IMR-90 (cell line): ENCODE data around the gene TMSB10. TPM values are rescaled to one million over a fixed set of nuclear protein-coding genes. Genes with fewer than 3 reads are reported as not detected.

Experiments used
- ATAC-seq: fragments of 200-7000 bp; cut with Tn5 transposase; 2 replicates; pipeline ENCODE4 v1.9.1; 2020; ENCODE audit warnings: low read depth, mild to moderate bottlenecking, moderate library complexity
- BruUV-seq: library from RNA; stranded (reverse); fragments of 400-500 nt; replicated peaks from 2 replicates; lab custom pipeline; 2021; lab: Mats Ljungman, UMichigan
- CTCF ChIA-PET: fragments of 300-600 bp; formaldehyde crosslinking; extraction: SDS; loops from one replicate; lab custom pipeline; 2021; ENCODE audit warnings: antibody characterized with exemption; lab: Yijun Ruan, JAX
- POLR2A ChIA-PET: fragments of 300-600 bp; sonication (Branson Sonifier 250); formaldehyde crosslinking; loops from one replicate; lab custom pipeline; 2022; ENCODE audit warnings: antibody characterized with exemption; ENCODE audit not compliant: unreplicated experiment; lab: Charles Lee
- DNase-seq: peaks from one replicate; pipeline ENCODE4 v3.0.0; 2013
- H2AFZ ChIP-seq: replicated peaks from 2 replicates; pipeline ENCODE3; 2013; ENCODE audit warnings: low read length, mild to moderate bottlenecking; ENCODE audit not compliant: poor library complexity
- H2AK5ac ChIP-seq: 2 replicates; pipeline ENCODE4 v1.6.1; 2013; ENCODE audit warnings: low read depth, low read length, inconsistent platforms
- H2AK9ac ChIP-seq: replicated peaks from 2 replicates; pipeline ENCODE3; 2013; ENCODE audit warnings: mild to moderate bottlenecking, low read depth, low read length, moderate library complexity; ENCODE audit not compliant: poor library complexity
- H2BK120ac ChIP-seq: 2 replicates; pipeline ENCODE4 v1.6.1; 2013; ENCODE audit warnings: low read depth, low read length, inconsistent platforms
- H2BK15ac ChIP-seq: 3 replicates; pipeline ENCODE4 v1.6.1; 2013; ENCODE audit warnings: low read depth, low read length, inconsistent platforms
- H2BK20ac ChIP-seq: 2 replicates; pipeline ENCODE4 v1.6.1; 2013; ENCODE audit warnings: low read depth, mild to moderate bottlenecking, inconsistent platforms, low read length, moderate library complexity
- H2BK5ac ChIP-seq: 2 replicates; pipeline ENCODE4 v1.6.1; 2013; ENCODE audit warnings: mild to moderate bottlenecking, low read depth, low read length, inconsistent platforms; ENCODE audit not compliant: poor library complexity, severe bottlenecking
- H3K14ac ChIP-seq: replicated peaks from 2 replicates; pipeline ENCODE4 v1.6.1; 2013; ENCODE audit warnings: low read depth, low read length, inconsistent platforms
- H3K18ac ChIP-seq: 2 replicates; pipeline ENCODE4 v1.6.1; 2013; ENCODE audit warnings: low read depth, low read length, control low read depth
- H3K23ac ChIP-seq: 2 replicates; pipeline ENCODE4 v1.6.1; 2013; ENCODE audit warnings: low read depth, low read length, inconsistent platforms
- H3K27ac ChIP-seq: 2 replicates; pipeline ENCODE4 v1.5.1; 2013; ENCODE audit warnings: mild to moderate bottlenecking, control low read depth, low read length; ENCODE audit not compliant: insufficient read depth
- H3K27me3 ChIP-seq: 2 replicates; pipeline ENCODE4 v1.6.1; 2013; ENCODE audit warnings: low read length; ENCODE audit not compliant: control insufficient read depth, insufficient read depth
- H3K36me3 ChIP-seq: 2 replicates; pipeline ENCODE4 v1.6.1; 2013; ENCODE audit warnings: low read length, mixed read lengths; ENCODE audit not compliant: control insufficient read depth, insufficient read depth
- H3K4ac ChIP-seq: 2 replicates; pipeline ENCODE4 v1.6.1; 2013; ENCODE audit warnings: low read depth, low read length, inconsistent platforms
- H3K4me1 ChIP-seq: 2 replicates; pipeline ENCODE4 v1.6.1; 2013; ENCODE audit warnings: low read length, mixed read lengths; ENCODE audit not compliant: control insufficient read depth, insufficient read depth
- H3K4me2 ChIP-seq: 2 replicates; pipeline ENCODE4 v1.6.1; 2013; ENCODE audit warnings: low read depth, mild to moderate bottlenecking, control low read depth, low read length, moderate library complexity
- H3K4me3 ChIP-seq: 2 replicates; pipeline ENCODE4 v1.5.1; 2013; ENCODE audit warnings: low read depth, mild to moderate bottlenecking, control low read depth, low read length, moderate library complexity; ENCODE audit not compliant: insufficient read depth
- H3K56ac ChIP-seq: 2 replicates; pipeline ENCODE4 v1.6.1; 2013; ENCODE audit warnings: low read length, inconsistent platforms; ENCODE audit not compliant: insufficient read depth; ENCODE audit errors: extremely low read depth
- H3K79me1 ChIP-seq, 2 experiments: 2 replicates each; pipeline ENCODE4 v1.6.1; 2013; ENCODE audit warnings: low read length in 2 of 2, inconsistent platforms in 1 of 2, low read depth in 1 of 2
- H3K9ac ChIP-seq: 2 replicates; pipeline ENCODE4 v1.6.1; 2013; ENCODE audit warnings: low read depth, low read length, control low read depth
- H3K9me1 ChIP-seq: 2 replicates; pipeline ENCODE4 v1.6.1; 2013; ENCODE audit warnings: low read length, inconsistent platforms; ENCODE audit not compliant: insufficient read depth
- H3K9me3 ChIP-seq: 2 replicates; pipeline ENCODE4 v1.6.1; 2013; ENCODE audit warnings: low read length; ENCODE audit not compliant: control insufficient read depth, insufficient read depth
- H4K20me1 ChIP-seq: 2 replicates; pipeline ENCODE4 v1.6.1; 2013; ENCODE audit warnings: low read length, inconsistent platforms; ENCODE audit not compliant: insufficient read depth
- H4K5ac ChIP-seq: 2 replicates; pipeline ENCODE4 v1.6.1; 2013; ENCODE audit warnings: mild to moderate bottlenecking, low read depth, low read length, control low read depth
- H4K8ac ChIP-seq, 2 experiments: 2 replicates each; pipeline ENCODE4 v1.6.1; 2013; ENCODE audit warnings: low read depth in 2 of 2, low read length in 2 of 2, control low read depth in 1 of 2, inconsistent platforms in 1 of 2
- H4K91ac ChIP-seq: 2 replicates; pipeline ENCODE4 v1.6.1; 2013; ENCODE audit warnings: low read depth, low read length, inconsistent platforms; ENCODE audit not compliant: insufficient read depth
- BHLHE40 ChIP-seq: fragments of 150-350 bp; IDR thresholded peaks from 2 replicates; pipeline ENCODE4 v1.6.1; 2016; ENCODE audit warnings: mild to moderate bottlenecking, low read depth, low read length
- CHD1 ChIP-seq: IDR thresholded peaks from 2 replicates; pipeline ENCODE4 v1.6.1; 2012; ENCODE audit warnings: low read depth, low read length, improper control_type of control experiment
- CTCF ChIP-seq: conservative IDR thresholded peaks from 2 replicates; pipeline ENCODE4 v1.5.1; 2012; ENCODE audit warnings: mild to moderate bottlenecking, low read depth, low read length, improper control_type of control experiment
- FOS ChIP-seq: fragments of 150-350 bp; IDR thresholded peaks from 2 replicates; pipeline ENCODE4 v1.6.1; 2016; ENCODE audit warnings: low read depth, low read length
- MAFK ChIP-seq: IDR thresholded peaks from 2 replicates; pipeline ENCODE4 v1.6.1; 2012; ENCODE audit warnings: low read depth, low read length, improper control_type of control experiment
- MAZ ChIP-seq: IDR thresholded peaks from 2 replicates; pipeline ENCODE4 v1.6.1; 2012; ENCODE audit warnings: low read depth, mild to moderate bottlenecking, low read length, improper control_type of control experiment, moderate library complexity, borderline replicate concordance
- MXI1 ChIP-seq: IDR thresholded peaks from 2 replicates; pipeline ENCODE4 v1.6.1; 2012; ENCODE audit warnings: low read depth, mild to moderate bottlenecking, low read length, moderate library complexity, borderline replicate concordance
- NFE2L2 ChIP-seq: fragments of 150-350 bp; IDR thresholded peaks from 2 replicates; pipeline ENCODE4 v1.6.1; 2016; ENCODE audit warnings: low read depth, mild to moderate bottlenecking, low read length
- RAD21 ChIP-seq: IDR thresholded peaks from 2 replicates; pipeline ENCODE4 v1.6.1; 2012; ENCODE audit warnings: low read length, improper control_type of control experiment
- RFX5 ChIP-seq: IDR thresholded peaks from 2 replicates; pipeline ENCODE4 v1.8.0; 2012; ENCODE audit warnings: low read depth, mild to moderate bottlenecking, low read length, moderate library complexity
- SMC3 ChIP-seq: fragments of 150-350 bp; IDR thresholded peaks from 2 replicates; pipeline ENCODE4 v1.6.1; 2016; ENCODE audit warnings: low read depth, mild to moderate bottlenecking, antibody characterized with exemption, low read length, moderate library complexity
- WGBS, 2 experiments: methylation state at CpG; one replicate each; pipeline versions ENCODE4 v1.1.5 to v1.1.7; 2013; ENCODE audit warnings: missing lambda C conversion rate in 2 of 2; ENCODE audit not compliant: insufficient read length in 1 of 2; ENCODE audit errors: extremely low coverage in 2 of 2; 5-methylcytosine and 5-hydroxymethylcytosine counted together
- dilution Hi-C: fragments of 300-500 bp; cut with HindIII; formaldehyde crosslinking; loops from one replicate; pipeline ENCODE4 v1.14.3; 2018; ENCODE audit warnings: low sequenced_read_pairs; ENCODE audit not compliant: unreplicated experiment
- in situ Hi-C: fragments of 300-500 bp; cut with MboI; formaldehyde crosslinking; loops from 3 replicates; pipeline ENCODE4 v1.14.3; 2019; ENCODE audit warnings: low sequenced_read_pairs, inconsistent platforms, mixed read lengths
- intact Hi-C: fragments of 100-400 bp; cut with micrococcal nuclease; formaldehyde crosslinking; loops from 2 replicates; pipeline ENCODE4 v1.10.0; 2022
- polyA plus RNA-seq, 3 experiments: library from polyadenylated mRNA; depleted of rRNA; stranded (reverse); fragments of >200 nt; gene quantifications; 2 replicates each; pipeline ENCODE4 v1.2.3, GENCODE V29; 2012; ENCODE audit warnings: low replicate concordance in 1 of 3
- total RNA-seq: library from RNA; depleted of rRNA; stranded (reverse); fragments of >200 nt; gene quantifications from 2 replicates; pipeline ENCODE4 v1.2.3, GENCODE V29; 2012
- TF ChIP-seq, protein P1 (sequence below): fragments of 150-350 bp; IDR thresholded peaks from 2 replicates; pipeline ENCODE4 v1.6.1; 2016; ENCODE audit warnings: low read depth, mild to moderate bottlenecking, low read length, moderate library complexity, borderline replicate concordance

TMSB10 gene
- total and polyA plus RNA-seq, 2 of the 4 experiments (the other 2 are of a cell fraction) = 3,620 to 5,527 TPM

- Histone ChIP-seq H2BK5ac (peak overlapping the region; percentile 99), H3K27ac (no peak overlapping the region; the same call in 1 of the 2 replicates), H3K36me3 (no peaks in the 10 kb centered on the region), H2AFZ (peak overlapping the region; percentile 91), H3K18ac (peak overlapping the region; percentile 10; the same call in 1 of the 2 replicates), H3K27me3 (no peaks in the 10 kb centered on the region), H3K4me3 (no peak overlapping the region), H2BK120ac (peak overlapping the region; percentile 96), H3K9ac (no peak overlapping the region), H3K4me2 (no peak overlapping the region), H4K20me1 (no peaks in the 10 kb centered on the region), H4K5ac (peak overlapping the region; percentile 79; the same call in 1 of the 2 replicates), H3K14ac (peak overlapping the region; percentile 15), H4K8ac (peak overlapping the region; percentile 45 to 83), H3K9me3 (no peaks in the 10 kb centered on the region), H2BK15ac (peak overlapping the region; percentile 67; the same call in 2 of the 3 replicates), H2BK20ac (peak overlapping the region; percentile 58), H3K23ac (peak overlapping the region; percentile 25; the same call in 1 of the 2 replicates), H3K56ac (no peak overlapping the region), H2AK5ac (peak overlapping the region; percentile 94), H4K91ac (peak overlapping the region; percentile 84), H3K79me1 (peaks cover 0 to 18% of the 10 kb centered on the region in 2 experiments; a peak in 1 of 4 replicates), H3K9me1 (peaks cover 10% of the 10 kb centered on the region), H2AK9ac (no peak overlapping the region), H3K4ac (peak overlapping the region; percentile 93), H3K4me1 (peaks cover 4% of the 10 kb centered on the region; the same call in 1 of the 2 replicates)
- intact Hi-C loops (no loop called here), in situ Hi-C loops (no loop called here), dilution Hi-C loops (no loop called here)
- no peak for TF ChIP-seq BHLHE40
- TF ChIP-seq NFE2L2 = no peak
- no peak for TF ChIP-seq MAFK
- no peak for TF ChIP-seq MXI1
- no peak for TF ChIP-seq MAZ
- TF ChIP-seq CHD1 = no peak
- no peak for TF ChIP-seq SMC3
- TF ChIP-seq, protein P1, sequence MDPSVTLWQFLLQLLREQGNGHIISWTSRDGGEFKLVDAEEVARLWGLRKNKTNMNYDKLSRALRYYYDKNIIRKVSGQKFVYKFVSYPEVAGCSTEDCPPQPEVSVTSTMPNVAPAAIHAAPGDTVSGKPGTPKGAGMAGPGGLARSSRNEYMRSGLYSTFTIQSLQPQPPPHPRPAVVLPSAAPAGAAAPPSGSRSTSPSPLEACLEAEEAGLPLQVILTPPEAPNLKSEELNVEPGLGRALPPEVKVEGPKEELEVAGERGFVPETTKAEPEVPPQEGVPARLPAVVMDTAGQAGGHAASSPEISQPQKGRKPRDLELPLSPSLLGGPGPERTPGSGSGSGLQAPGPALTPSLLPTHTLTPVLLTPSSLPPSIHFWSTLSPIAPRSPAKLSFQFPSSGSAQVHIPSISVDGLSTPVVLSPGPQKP = no peak
- no peak for TF ChIP-seq FOS
- TF ChIP-seq RFX5 = no peak
- TF ChIP-seq RAD21 = no peak
- TF ChIP-seq CTCF = no peak
- 100% methylated on average over 2 of the region's 10 CpGs; no CpG with 5 or more reads in 1 of the 2 experiments for WGBS, 2 experiments
- no peak for ATAC-seq
- ChIA-PET POLR2A (interaction anchor here (0.5 kb wide), 1 partner anchor 26 kb away, joined by 7 read pairs; no protein-coding TSS in a partner anchor), CTCF (interaction anchor here (0.8 to 3.0 kb wide), 3 partner anchors 10 to 29 kb away, joined by 3 to 17 read pairs (median 3); no protein-coding TSS in a partner anchor)
- no peak for DNase-seq
- no TSS peak for BruUV-seq
Measured at GRCh38 chr2:84947010-84947593, 41.6 kb downstream of the TMSB10 start.
